Immature natural killer cell (primary cell): ENCODE results near the gene TTLL5. TPM values are rescaled to one million over a fixed set of nuclear protein-coding genes. Genes with fewer than 3 reads are reported as not detected.

ENCODE experiments used
- DNase-seq, 3 donors: peaks; one replicate each; pipeline ENCODE4 v3.0.0; 2022; ENCODE audit warnings: mixed read lengths in 1 of 3
- H3K27ac Mint-ChIP-seq, 6 donors: one replicate each; pipeline ENCODE4 v1.8.0; 2020; ENCODE audit warnings: mixed read lengths in 6 of 6, mild to moderate bottlenecking in 5 of 6, inconsistent platforms in 4 of 6, moderate library complexity in 3 of 6
- H3K27me3 Mint-ChIP-seq, 3 donors: one replicate each; pipeline ENCODE4 v1.8.0; 2020 to 2021; ENCODE audit warnings: low read depth in 3 of 3, mild to moderate bottlenecking in 3 of 3, mixed read lengths in 3 of 3, moderate library complexity in 3 of 3, inconsistent platforms in 1 of 3
- H3K36me3 Mint-ChIP-seq, 3 donors: one replicate each; pipeline ENCODE4 v1.8.0; 2020; ENCODE audit warnings: mixed read lengths in 3 of 3, inconsistent platforms in 2 of 3, mild to moderate bottlenecking in 2 of 3
- H3K4me1 Mint-ChIP-seq, 2 donors: one replicate each; pipeline ENCODE4 v1.8.0; 2020; ENCODE audit warnings: inconsistent platforms in 2 of 2, mild to moderate bottlenecking in 2 of 2, mixed read lengths in 2 of 2, moderate library complexity in 1 of 2
- H3K4me3 Mint-ChIP-seq, 5 donors: one replicate each; pipeline ENCODE4 v1.8.0; 2020; ENCODE audit warnings: mild to moderate bottlenecking in 5 of 5, mixed read lengths in 5 of 5, inconsistent platforms in 3 of 5, moderate library complexity in 3 of 5
- H3K9me3 Mint-ChIP-seq, 6 donors: one replicate each; pipeline ENCODE4 v1.8.0; 2020; ENCODE audit warnings: mild to moderate bottlenecking in 6 of 6, mixed read lengths in 6 of 6, inconsistent platforms in 4 of 6, moderate library complexity in 3 of 6
- polyA plus RNA-seq, 3 donors: library from polyadenylated mRNA; unstranded; fragments of 300-500 nt; fragmentation: Illumina TruSeq; gene quantifications; one replicate each; pipeline ENCODE4 v1.2.3, GENCODE V29; 2021

Gene TTLL5
- polyA plus RNA-seq, 3 donors from 2014 or later: 6.9 to 10.4 TPM; not detected in 1

DNA sequence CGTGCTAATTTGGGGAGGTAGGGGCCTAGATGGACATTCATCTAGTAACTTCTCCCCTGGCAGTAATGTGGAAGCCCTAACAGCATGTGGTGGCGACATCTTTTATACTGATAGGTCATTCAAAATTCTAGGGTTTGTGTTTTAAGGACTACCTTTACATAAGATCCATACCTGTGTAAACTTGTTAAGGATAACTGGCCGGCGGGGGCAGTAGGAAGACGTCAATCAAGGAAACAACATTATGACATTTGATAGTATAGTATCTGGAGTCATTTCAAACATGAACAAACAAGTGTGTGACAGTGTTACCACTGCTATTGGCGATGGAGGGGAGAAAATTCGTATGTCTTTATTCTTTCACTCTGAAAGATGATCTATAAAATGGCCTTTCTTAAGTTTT, 120.0 kb downstream of the TTLL5 start:
- no peaks in the 10 kb centered on the region for H3K9me3 Mint-ChIP-seq
- H3K4me1 Mint-ChIP-seq: no peaks in the 10 kb centered on the region
- H3K4me3 Mint-ChIP-seq: no peak overlapping the region
- H3K36me3 Mint-ChIP-seq: peaks cover 26 to 52% (median 36%) of the 10 kb centered on the region in 3 donors
- peaks cover 0 to 1% (median 0%) of the 10 kb centered on the region in 3 donors for H3K27me3 Mint-ChIP-seq
- H3K27ac Mint-ChIP-seq: no peak overlapping the region
- no peak for DNase-seq

DNA sequence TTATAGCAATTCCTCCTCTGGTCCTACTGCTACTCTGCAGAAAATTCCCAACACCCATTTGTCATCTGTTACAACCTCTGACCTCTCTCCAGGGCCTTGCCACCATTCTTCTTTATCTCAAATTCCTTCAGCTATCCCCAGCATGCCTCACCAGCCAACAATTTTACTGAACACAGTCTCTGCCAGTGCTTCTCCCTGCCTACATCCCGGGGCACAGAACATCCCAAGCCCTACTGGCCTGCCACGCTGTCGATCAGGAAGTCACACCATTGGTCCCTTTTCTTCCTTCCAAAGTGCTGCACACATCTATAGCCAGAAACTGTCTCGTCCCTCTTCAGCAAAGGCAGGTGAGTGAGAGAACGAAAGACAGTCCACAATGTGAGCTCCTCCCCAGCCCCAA, 122.1 kb downstream of the TTLL5 start:
- Mint-ChIP-seq H3K27ac (no peak overlapping the region), H3K27me3 (peaks cover 0 to 1% (median 0%) of the 10 kb centered on the region in 3 donors), H3K4me3 (no peak overlapping the region), H3K9me3 (peaks cover 0 to under 1% (median 0%) of the 10 kb centered on the region in 6 donors), H3K36me3 (peaks cover 25 to 63% (median 46%) of the 10 kb centered on the region in 3 donors), H3K4me1 (no peaks in the 10 kb centered on the region)
- no peak for DNase-seq

DNA sequence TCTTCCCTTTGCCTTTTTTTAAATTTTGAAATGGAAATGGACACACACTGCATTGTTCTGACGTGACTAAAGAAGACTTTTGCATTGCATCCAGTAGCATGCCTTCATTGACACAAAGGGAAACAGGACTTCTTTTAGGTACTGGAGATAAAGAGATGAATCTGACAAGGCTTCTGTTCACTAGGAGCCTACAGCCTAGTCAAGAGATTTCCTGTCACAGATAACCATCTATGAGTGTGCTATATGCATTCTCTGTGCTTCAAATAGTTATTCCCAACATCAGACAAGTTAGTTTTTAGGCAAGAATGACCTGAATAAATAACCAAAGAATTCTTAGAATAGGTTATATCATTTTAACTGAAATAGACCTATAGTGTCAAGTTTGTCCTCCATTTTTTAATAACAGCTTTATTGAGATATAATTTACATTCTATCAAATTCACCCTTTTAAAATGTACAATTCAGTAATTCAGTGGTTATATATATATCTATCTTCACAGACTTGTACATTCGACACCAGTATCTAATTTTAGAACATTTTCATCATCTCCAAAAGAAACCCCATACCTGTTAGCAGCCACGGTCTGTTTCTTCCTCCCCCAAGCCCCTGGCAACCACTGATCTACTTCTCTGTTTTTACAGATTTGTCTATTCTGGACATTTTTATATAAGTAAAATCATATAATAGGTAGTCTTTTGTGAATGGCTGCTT, 122.7 kb downstream of the TTLL5 start:
- H3K4me1 Mint-ChIP-seq: no peaks in the 10 kb centered on the region
- no peak for DNase-seq
- peaks cover 0 to 2% (median 0%) of the 10 kb centered on the region in 6 donors for H3K9me3 Mint-ChIP-seq
- no peak overlapping the region for H3K27ac Mint-ChIP-seq
- peaks cover 27 to 66% (median 52%) of the 10 kb centered on the region in 3 donors for H3K36me3 Mint-ChIP-seq
- H3K4me3 Mint-ChIP-seq: no peak overlapping the region
- peaks cover 0 to 1% (median 0%) of the 10 kb centered on the region in 3 donors for H3K27me3 Mint-ChIP-seq

DNA sequence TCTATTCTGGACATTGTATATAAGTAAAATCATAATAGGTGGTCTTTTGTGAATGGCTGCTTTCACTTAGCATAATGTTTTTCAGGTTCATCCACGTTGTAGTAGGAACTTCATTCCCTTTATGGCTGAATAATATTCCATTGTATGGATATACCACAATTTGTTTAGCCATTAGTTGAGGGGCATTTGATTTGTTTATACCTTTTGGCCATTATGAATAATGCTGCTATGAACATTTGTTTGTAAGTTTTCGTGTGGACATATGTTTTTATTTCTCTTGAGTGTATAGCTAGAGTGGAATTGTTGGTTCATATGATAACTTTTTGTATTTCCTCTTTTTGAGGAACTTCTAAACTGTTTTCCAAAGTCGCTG, 123.3 kb downstream of the TTLL5 start:
- Mint-ChIP-seq H3K4me1 (no peaks in the 10 kb centered on the region), H3K4me3 (no peak overlapping the region), H3K36me3 (peaks cover 31 to 66% (median 57%) of the 10 kb centered on the region in 3 donors), H3K27me3 (peaks cover 0 to 1% (median 0%) of the 10 kb centered on the region in 3 donors), H3K27ac (no peak overlapping the region), H3K9me3 (peaks cover 0 to 2% (median 0%) of the 10 kb centered on the region in 6 donors)
- no peak for DNase-seq

DNA sequence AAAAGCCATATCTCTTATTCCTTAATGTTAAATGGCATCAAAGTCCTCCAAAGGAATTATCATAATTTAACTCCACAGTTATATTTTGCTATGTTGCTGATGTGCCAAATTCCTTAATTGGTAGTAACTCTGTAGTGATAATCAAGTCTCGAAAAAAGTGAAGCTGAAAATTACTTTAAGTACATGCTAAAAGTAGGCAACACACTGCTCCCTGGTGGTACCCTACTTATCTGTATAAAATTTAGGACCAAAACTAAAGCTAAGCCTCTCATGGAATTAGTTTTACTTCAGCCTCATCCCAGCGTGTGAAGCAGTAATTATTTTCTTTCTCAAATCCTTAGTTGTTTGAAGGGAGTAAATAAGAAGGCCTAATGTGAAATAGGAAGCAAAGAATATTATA, 132.8 kb downstream of the TTLL5 start:
- Mint-ChIP-seq H3K36me3 (peaks cover 35 to 52% (median 37%) of the 10 kb centered on the region in 3 donors), H3K27me3 (peaks cover 0 to 2% (median 1%) of the 10 kb centered on the region in 3 donors), H3K4me3 (no peak overlapping the region), H3K4me1 (no peaks in the 10 kb centered on the region), H3K27ac (no peak overlapping the region), H3K9me3 (no peaks in the 10 kb centered on the region)
- no peak for DNase-seq

DNA sequence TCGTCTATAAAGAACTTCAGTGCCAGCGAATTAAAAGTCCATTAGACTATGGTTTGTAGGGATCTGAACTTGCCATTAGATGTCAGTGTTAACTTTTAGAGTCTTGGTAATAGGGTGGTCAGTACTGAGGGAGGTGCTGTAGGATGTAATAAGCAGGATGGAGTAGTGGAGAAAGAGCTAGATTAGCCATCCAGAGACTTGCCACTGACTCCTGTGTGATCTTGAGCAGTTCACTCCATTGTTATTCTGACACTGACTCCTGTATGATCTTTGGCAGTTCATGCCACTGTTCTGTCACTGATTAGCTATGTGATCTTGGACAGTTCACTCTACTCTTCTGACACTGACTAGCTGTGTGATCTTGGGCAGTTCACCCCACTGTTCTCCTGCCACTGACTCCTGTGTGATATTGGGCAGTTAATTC, 133.6 kb downstream of the TTLL5 start:
- Mint-ChIP-seq H3K27ac (no peak overlapping the region), H3K27me3 (peaks cover 0 to 2% (median 1%) of the 10 kb centered on the region in 3 donors), H3K4me1 (no peaks in the 10 kb centered on the region), H3K36me3 (peaks cover 39 to 56% (median 45%) of the 10 kb centered on the region in 3 donors), H3K4me3 (no peak overlapping the region), H3K9me3 (peaks cover 0 to 5% (median 0%) of the 10 kb centered on the region in 6 donors)
- DNase-seq: no peak

DNA sequence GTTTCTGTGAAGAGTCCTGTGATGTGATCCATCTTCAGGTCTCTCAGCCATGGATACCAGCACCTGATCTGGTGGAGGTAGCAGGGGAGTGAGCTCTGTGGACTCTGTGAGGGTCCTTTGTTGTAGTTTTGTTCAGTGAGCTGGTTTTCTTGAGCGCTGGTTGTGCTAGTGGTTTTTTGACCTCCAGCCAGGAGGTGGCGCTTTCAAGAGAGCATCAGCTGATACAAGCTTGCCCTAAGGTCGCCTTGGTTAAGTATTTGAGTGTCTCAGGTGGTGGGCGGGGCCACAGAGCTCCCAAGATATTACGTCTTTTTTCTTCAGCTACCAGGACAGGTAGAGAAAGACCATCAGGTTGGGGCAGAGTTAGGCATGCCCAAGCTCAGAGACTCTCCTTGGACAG, 139.7 kb downstream of the TTLL5 start:
- no peak overlapping the region for H3K4me3 Mint-ChIP-seq

DNA sequence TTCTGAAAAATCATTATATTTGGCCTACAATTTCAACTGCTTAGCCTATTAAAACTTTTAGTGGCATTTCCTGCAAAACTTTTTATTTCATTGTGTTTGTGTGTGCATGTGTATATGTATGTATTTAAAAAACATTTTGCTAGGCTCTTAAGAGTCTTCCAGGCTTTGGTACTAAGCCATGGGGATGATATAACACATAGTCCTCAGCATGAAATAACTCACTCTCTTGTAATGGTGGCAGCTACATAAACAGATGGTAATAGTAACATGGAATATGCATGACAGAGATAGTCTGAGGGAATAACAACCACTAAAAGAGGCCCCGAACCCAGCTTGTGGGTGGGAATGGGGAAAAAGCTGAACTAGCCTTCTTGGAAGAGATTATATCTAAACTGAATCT, 141.4 kb downstream of the TTLL5 start:
- DNase-seq: no peak
- Mint-ChIP-seq H3K27me3 (peaks cover 0 to 1% (median 0%) of the 10 kb centered on the region in 3 donors), H3K4me3 (no peak overlapping the region), H3K9me3 (peaks cover 0 to 11% (median under 1%) of the 10 kb centered on the region in 6 donors), H3K4me1 (no peaks in the 10 kb centered on the region), H3K36me3 (peaks cover 37 to 58% (median 53%) of the 10 kb centered on the region in 3 donors), H3K27ac (no peak overlapping the region)

More for the DNA sequence above, 139.7 kb downstream of the TTLL5 start:
- Mint-ChIP-seq H3K4me1 (no peaks in the 10 kb centered on the region), H3K27ac (no peak overlapping the region), H3K9me3 (peaks cover 0 to 11% (median under 1%) of the 10 kb centered on the region in 6 donors), H3K27me3 (peaks cover 0 to 1% (median 0%) of the 10 kb centered on the region in 3 donors), H3K36me3 (peaks cover 48 to 75% (median 56%) of the 10 kb centered on the region in 3 donors)
- DNase-seq: no peak

DNA sequence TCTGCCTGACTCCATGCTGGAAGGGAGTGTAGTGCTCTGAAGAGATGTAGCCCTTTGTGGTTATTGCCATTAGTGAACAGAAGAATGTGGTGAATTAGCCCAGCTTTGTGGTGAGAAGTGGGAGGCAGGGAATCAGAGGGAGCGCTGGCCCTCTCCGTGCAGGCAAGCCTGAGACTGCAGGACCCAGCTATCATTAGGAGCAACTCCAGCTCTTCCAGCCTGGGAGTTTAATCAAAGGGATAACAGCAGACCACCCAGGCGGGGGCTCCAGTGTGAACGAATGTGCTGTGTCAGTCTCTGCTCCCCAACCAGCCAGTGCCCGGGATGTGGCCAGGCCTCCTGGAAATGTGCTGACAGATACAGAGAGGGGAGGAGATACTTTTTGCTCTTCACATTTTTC, 142.7 kb downstream of the TTLL5 start:
- peaks cover 25 to 52% (median 41%) of the 10 kb centered on the region in 3 donors for H3K36me3 Mint-ChIP-seq
- H3K4me3 Mint-ChIP-seq: no peak overlapping the region

DNA sequence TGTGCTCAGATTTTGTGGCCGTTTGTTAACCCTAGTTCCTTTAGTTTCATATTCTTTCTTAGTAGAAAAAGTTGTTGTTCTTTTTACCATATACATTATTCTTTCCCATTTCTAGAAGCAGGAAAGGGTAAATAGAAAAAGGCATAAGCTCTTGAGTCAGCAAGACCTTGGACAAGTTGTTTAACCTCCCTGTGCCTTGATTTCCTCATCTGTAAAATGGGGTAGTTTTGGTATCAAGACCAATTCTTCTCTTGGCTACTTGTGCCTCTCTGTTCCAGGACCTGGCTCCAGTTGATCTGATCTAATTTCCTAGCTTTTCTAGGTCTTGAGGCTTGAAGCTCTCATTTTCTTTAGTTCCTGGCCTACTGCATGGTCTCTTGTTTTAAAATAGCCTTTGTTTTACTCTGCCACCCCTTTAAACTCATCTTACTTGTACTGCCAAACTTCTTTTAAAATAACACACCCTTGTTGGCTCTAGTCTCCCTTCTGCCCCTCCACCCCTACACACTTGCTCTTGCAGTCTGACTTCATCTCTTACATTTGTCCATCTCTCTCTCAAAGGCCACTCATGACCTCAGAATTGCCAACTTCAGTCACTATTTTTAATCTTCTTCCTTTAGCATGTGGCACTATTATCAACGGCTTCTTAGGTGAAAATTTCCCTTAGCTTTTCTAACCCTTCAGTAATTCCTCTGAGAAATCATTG, 143.7 kb downstream of the TTLL5 start:
- no peak for DNase-seq
- Mint-ChIP-seq H3K4me3 (no peak overlapping the region), H3K36me3 (peaks cover 16 to 42% (median 32%) of the 10 kb centered on the region in 3 donors), H3K27ac (no peak overlapping the region), H3K27me3 (no peaks in the 10 kb centered on the region), H3K9me3 (peaks cover 0 to 5% (median 0%) of the 10 kb centered on the region in 6 donors), H3K4me1 (no peaks in the 10 kb centered on the region)

More for the DNA sequence above, 142.7 kb downstream of the TTLL5 start:
- Mint-ChIP-seq H3K9me3 (peaks cover 0 to 11% (median under 1%) of the 10 kb centered on the region in 6 donors), H3K27me3 (no peaks in the 10 kb centered on the region), H3K27ac (no peak overlapping the region), H3K4me1 (no peaks in the 10 kb centered on the region)
- no peak for DNase-seq

DNA sequence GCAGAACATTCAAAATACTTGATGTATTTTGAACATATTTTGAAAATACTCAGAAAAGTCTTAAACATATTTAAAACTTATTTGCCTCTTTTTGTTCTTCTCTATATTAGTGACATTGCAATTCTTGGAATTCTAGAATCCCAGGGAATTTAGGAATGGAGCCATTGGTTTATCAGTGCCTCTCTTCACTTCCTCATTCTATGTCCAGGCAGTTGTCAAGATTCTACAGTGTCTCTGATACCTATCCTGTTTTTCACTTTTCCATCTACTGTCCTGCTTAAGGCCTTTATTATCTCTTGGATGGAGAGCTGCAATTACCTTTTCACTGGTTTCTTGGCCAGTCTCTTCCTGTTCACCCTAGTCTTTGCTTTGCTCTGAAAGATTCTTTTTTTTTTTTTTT, 144.6 kb downstream of the TTLL5 start:
- H3K27me3 Mint-ChIP-seq: no peaks in the 10 kb centered on the region
- DNase-seq: no peak
- H3K27ac Mint-ChIP-seq: no peak overlapping the region
- H3K36me3 Mint-ChIP-seq: peaks cover 11 to 36% (median 26%) of the 10 kb centered on the region in 3 donors
- H3K4me1 Mint-ChIP-seq: no peaks in the 10 kb centered on the region
- H3K4me3 Mint-ChIP-seq: no peak overlapping the region
- no peaks in the 10 kb centered on the region for H3K9me3 Mint-ChIP-seq

DNA sequence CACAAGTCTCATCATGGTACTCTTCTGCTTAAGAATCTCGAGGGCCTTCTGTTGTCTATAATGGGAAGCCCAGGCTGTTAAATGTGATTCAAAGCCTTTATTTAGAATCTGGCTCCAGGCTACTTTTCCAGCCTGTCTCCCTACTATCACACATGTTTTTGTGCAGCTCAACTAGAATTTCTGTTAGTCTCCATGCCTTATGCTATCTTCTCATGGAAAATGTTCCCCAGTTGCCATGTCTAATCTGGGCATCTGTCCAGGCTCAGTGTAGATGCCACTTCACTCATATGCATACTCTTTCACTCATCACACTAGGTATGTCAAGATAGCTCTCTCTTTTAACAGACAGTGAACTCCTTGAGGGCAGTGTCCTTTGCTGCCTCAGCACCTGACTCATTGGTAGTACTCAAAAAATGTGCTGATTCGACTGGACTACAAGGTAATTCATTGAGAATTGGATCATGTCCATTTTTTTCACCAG, 145.3 kb downstream of the TTLL5 start:
- Mint-ChIP-seq H3K27me3 (no peaks in the 10 kb centered on the region), H3K9me3 (no peaks in the 10 kb centered on the region), H3K4me1 (no peaks in the 10 kb centered on the region), H3K36me3 (peaks cover 11 to 32% (median 23%) of the 10 kb centered on the region in 3 donors), H3K4me3 (no peak overlapping the region), H3K27ac (peak overlapping the region in 1 of 6 donors; percentile 5)
- no peak for DNase-seq

DNA sequence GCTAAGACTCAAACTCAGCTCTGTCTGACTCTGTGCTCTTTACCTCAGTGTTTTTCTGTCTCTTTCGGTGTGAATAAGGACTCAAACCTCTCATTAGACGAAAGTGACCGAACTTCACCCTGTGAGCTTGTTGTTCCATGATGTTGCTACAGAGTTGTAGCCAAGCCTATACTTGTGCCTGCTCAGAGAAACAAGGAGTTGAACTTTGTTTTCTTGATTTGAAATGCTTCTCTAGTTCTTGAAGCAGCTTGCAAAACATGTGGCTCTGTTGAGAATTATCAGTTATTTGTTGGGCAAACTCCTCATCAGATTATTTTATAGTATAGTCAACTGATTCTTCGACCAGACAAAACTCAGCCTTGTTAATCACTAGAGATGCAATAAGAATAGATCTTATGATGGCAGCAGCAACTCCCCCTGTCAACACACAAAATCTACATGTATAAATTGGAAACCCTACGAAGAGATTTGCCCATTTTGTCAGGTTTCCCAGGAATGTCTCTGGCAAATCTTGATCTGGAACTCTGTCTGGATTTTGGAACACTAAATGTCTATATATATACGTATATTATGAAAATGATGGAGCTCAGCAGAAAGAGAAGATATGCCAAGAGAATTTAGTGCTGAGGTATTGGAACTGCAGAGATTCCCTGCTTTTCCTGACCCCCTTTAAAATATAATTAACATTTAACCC, 146.8 kb downstream of the TTLL5 start:
- no peaks in the 10 kb centered on the region for H3K9me3 Mint-ChIP-seq
- H3K4me1 Mint-ChIP-seq: no peaks in the 10 kb centered on the region
- H3K27ac Mint-ChIP-seq: no peak overlapping the region
- H3K36me3 Mint-ChIP-seq: peaks cover 18 to 29% (median 28%) of the 10 kb centered on the region in 3 donors
- H3K27me3 Mint-ChIP-seq: peaks cover 0 to 2% (median 0%) of the 10 kb centered on the region in 3 donors
- DNase-seq: no peak
- no peak overlapping the region for H3K4me3 Mint-ChIP-seq
